HG03139 (cell line): Measurements from ENCODE around the gene NEK7.
A peak's percentile ranks its signal among the peaks of the same experiment; 100 is the strongest.

ENCODE experiments used
- ATAC-seq: cut with Tn5 transposase; IDR thresholded peaks from one replicate; pipeline ENCODE4 v1.9.1; 2021; ENCODE audit not compliant: unreplicated experiment

Gene NEK7

GRCh38 chr1:198141668-198142351, 15.0 kb upstream of the NEK7 start:
- no peak for ATAC-seq

GRCh38 chr1:198143797-198144196, 13.0 kb upstream of the NEK7 start:
- ATAC-seq = peak; percentile 56

- no peak for ATAC-seq
Observed at GRCh38 chr1:198147216-198147615, 9.6 kb upstream of the NEK7 start.

GRCh38 chr1:198150369-198150768, 6.4 kb upstream of the NEK7 start:
- no peak for ATAC-seq

GRCh38 chr1:198151688-198152087, 5.1 kb upstream of the NEK7 start:
- no peak for ATAC-seq

- ATAC-seq = no peak
Observed at GRCh38 chr1:198153103-198153502, 3.7 kb upstream of the NEK7 start.

GRCh38 chr1:198153804-198154203, 3.0 kb upstream of the NEK7 start:
- no peak for ATAC-seq

- ATAC-seq = no peak
Observed at GRCh38 chr1:198155253-198155652, 1.5 kb upstream of the NEK7 start.

GRCh38 chr1:198156111-198156744, 570 bp upstream of the NEK7 start:
- peak; percentile 23 for ATAC-seq

- peak; percentile 40 for ATAC-seq
Observed at GRCh38 chr1:198157241-198157846, 546 bp downstream of the NEK7 start.

GRCh38 chr1:198157847-198158725, 1.3 kb downstream of the NEK7 start:
- no peak for ATAC-seq

- peak; percentile 65 for ATAC-seq
Observed at GRCh38 chr1:198158735-198159589, 2.2 kb downstream of the NEK7 start.

- ATAC-seq = no peak
Observed at GRCh38 chr1:198160222-198160621, 3.4 kb downstream of the NEK7 start.

- ATAC-seq = no peak
Observed at GRCh38 chr1:198160946-198161614, 4.3 kb downstream of the NEK7 start.

GRCh38 chr1:198161718-198162090, 4.9 kb downstream of the NEK7 start:
- ATAC-seq = no peak

GRCh38 chr1:198162091-198162767, 5.4 kb downstream of the NEK7 start:
- ATAC-seq = no peak

GRCh38 chr1:198165927-198166647, 9.3 kb downstream of the NEK7 start:
- peak; percentile 28 for ATAC-seq

- ATAC-seq = no peak
Observed at GRCh38 chr1:198166900-198167299, 10.1 kb downstream of the NEK7 start.

- peak; percentile 48 for ATAC-seq
Observed at GRCh38 chr1:198167436-198167934, 10.7 kb downstream of the NEK7 start.
